GM12878 (cell line): ENCODE data around the gene GLMN.

ENCODE experiments used
- POLR2A ChIP-seq: IDR thresholded peaks from 2 replicates; pipeline ENCODE4 v1.6.1; 2011; ENCODE audit warnings: low read depth, mild to moderate bottlenecking, low read length
- POLR2AphosphoS5 ChIP-seq: IDR thresholded peaks from 2 replicates; pipeline ENCODE4 v1.6.1; 2011; ENCODE audit warnings: mild to moderate bottlenecking, low read length, inconsistent platforms
- SIX5 ChIP-seq: IDR thresholded peaks from 2 replicates; pipeline ENCODE4 v1.6.1; 2011; ENCODE audit warnings: mild to moderate bottlenecking, low read depth, low read length, moderate library complexity; ENCODE audit not compliant: severe bottlenecking
- TF ChIP-seq, protein P1 (sequence below): fragments of 450-650 bp; IDR thresholded peaks from 2 replicates; pipeline ENCODE4 v1.6.1; 2017; ENCODE audit warnings: mild to moderate bottlenecking
- TF ChIP-seq, protein P2 (sequence below): IDR thresholded peaks from 2 replicates; pipeline ENCODE4 v1.6.1; 2012; ENCODE audit warnings: mild to moderate bottlenecking, low read depth, low read length
- TF ChIP-seq, protein P3 (sequence below), 3 experiments: IDR thresholded peaks in 2 of 3; conservative IDR thresholded peaks in 1 of 3; 2 replicates each; pipeline ENCODE4 v1.5.1; 2011; ENCODE audit warnings: low read depth in 3 of 3, low read length in 3 of 3, mild to moderate bottlenecking in 3 of 3, control low read depth in 2 of 3, moderate library complexity in 2 of 3, inconsistent platforms in 1 of 3, mixed read lengths in 1 of 3; ENCODE audit not compliant: control insufficient read depth in 2 of 3, insufficient read depth in 1 of 3; ENCODE audit errors: extremely low read depth in 1 of 3
- TF ChIP-seq, protein P4 (sequence below): IDR thresholded peaks from 2 replicates; pipeline ENCODE4 v1.6.1; 2012; ENCODE audit warnings: low read depth, low read length, improper control_type of control experiment

- TF ChIP-seq, protein P1, sequence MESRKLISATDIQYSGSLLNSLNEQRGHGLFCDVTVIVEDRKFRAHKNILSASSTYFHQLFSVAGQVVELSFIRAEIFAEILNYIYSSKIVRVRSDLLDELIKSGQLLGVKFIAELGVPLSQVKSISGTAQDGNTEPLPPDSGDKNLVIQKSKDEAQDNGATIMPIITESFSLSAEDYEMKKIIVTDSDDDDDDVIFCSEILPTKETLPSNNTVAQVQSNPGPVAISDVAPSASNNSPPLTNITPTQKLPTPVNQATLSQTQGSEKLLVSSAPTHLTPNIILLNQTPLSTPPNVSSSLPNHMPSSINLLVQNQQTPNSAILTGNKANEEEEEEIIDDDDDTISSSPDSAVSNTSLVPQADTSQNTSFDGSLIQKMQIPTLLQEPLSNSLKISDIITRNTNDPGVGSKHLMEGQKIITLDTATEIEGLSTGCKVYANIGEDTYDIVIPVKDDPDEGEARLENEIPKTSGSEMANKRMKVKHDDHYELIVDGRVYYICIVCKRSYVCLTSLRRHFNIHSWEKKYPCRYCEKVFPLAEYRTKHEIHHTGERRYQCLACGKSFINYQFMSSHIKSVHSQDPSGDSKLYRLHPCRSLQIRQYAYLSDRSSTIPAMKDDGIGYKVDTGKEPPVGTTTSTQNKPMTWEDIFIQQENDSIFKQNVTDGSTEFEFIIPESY: no peak
- TF ChIP-seq POLR2A: no peak
- TF ChIP-seq, protein P2, sequence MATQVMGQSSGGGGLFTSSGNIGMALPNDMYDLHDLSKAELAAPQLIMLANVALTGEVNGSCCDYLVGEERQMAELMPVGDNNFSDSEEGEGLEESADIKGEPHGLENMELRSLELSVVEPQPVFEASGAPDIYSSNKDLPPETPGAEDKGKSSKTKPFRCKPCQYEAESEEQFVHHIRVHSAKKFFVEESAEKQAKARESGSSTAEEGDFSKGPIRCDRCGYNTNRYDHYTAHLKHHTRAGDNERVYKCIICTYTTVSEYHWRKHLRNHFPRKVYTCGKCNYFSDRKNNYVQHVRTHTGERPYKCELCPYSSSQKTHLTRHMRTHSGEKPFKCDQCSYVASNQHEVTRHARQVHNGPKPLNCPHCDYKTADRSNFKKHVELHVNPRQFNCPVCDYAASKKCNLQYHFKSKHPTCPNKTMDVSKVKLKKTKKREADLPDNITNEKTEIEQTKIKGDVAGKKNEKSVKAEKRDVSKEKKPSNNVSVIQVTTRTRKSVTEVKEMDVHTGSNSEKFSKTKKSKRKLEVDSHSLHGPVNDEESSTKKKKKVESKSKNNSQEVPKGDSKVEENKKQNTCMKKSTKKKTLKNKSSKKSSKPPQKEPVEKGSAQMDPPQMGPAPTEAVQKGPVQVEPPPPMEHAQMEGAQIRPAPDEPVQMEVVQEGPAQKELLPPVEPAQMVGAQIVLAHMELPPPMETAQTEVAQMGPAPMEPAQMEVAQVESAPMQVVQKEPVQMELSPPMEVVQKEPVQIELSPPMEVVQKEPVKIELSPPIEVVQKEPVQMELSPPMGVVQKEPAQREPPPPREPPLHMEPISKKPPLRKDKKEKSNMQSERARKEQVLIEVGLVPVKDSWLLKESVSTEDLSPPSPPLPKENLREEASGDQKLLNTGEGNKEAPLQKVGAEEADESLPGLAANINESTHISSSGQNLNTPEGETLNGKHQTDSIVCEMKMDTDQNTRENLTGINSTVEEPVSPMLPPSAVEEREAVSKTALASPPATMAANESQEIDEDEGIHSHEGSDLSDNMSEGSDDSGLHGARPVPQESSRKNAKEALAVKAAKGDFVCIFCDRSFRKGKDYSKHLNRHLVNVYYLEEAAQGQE: no peak
- TF ChIP-seq, protein P3, sequence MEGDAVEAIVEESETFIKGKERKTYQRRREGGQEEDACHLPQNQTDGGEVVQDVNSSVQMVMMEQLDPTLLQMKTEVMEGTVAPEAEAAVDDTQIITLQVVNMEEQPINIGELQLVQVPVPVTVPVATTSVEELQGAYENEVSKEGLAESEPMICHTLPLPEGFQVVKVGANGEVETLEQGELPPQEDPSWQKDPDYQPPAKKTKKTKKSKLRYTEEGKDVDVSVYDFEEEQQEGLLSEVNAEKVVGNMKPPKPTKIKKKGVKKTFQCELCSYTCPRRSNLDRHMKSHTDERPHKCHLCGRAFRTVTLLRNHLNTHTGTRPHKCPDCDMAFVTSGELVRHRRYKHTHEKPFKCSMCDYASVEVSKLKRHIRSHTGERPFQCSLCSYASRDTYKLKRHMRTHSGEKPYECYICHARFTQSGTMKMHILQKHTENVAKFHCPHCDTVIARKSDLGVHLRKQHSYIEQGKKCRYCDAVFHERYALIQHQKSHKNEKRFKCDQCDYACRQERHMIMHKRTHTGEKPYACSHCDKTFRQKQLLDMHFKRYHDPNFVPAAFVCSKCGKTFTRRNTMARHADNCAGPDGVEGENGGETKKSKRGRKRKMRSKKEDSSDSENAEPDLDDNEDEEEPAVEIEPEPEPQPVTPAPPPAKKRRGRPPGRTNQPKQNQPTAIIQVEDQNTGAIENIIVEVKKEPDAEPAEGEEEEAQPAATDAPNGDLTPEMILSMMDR (IDR thresholded peaks at IDR 0.05 in 2 of 3, conservative IDR thresholded peaks at IDR 0.05 in 1 of 3; ENCODE audit: control insufficient read depth in 2 of 3, extremely low read depth in 1 of 3, insufficient read depth in 1 of 3, low read depth in 3 of 3, low read length in 3 of 3): peak; percentile 54 to 72 (median 56); a peak in 5 of 6 replicates
- TF ChIP-seq, protein P4, sequence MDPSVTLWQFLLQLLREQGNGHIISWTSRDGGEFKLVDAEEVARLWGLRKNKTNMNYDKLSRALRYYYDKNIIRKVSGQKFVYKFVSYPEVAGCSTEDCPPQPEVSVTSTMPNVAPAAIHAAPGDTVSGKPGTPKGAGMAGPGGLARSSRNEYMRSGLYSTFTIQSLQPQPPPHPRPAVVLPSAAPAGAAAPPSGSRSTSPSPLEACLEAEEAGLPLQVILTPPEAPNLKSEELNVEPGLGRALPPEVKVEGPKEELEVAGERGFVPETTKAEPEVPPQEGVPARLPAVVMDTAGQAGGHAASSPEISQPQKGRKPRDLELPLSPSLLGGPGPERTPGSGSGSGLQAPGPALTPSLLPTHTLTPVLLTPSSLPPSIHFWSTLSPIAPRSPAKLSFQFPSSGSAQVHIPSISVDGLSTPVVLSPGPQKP: no peak
- TF ChIP-seq POLR2AphosphoS5: no peak
- TF ChIP-seq SIX5: no peak
Observed at GRCh38 chr1:92291372-92291999, 7.3 kb downstream of the GLMN start.
